ENCODE results near the gene SLC5A12.

DNA sequence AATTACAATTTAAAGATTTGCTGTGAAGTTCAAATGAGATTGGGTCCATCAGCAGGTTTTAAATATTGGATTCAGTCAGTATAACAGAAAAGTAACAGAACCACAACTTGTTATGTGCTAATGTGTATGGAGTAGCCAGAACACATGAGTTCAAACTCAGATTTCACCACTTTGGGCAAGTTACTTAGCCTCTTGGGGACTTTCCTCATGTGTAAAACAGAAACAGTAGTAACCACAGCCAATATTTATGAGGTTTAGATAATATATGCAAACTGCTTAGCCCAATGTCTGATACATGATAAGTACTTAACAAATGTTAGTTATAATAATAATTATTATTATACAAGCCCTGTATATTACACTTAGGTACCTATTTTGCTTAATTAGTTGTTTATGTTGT, 21.8 kb upstream of the SLC5A12 start:
- no peak for TF ChIP-seq CTCF (conservative IDR thresholded peaks at IDR 0.05 in 1 of 2, IDR thresholded peaks at IDR 0.05 in 1 of 2; ENCODE audit: extremely low read depth in 1 of 2, insufficient read depth in 1 of 2, low read depth in 1 of 2, low read length in 2 of 2)
- TF ChIP-seq EZH2 (IDR thresholded peaks at IDR 0.05; ENCODE audit: borderline replicate concordance, low read length): no peak
